Inferior parietal cortex (tissue), 1 donor: ENCODE results near the gene AMPH.
"Not testable (repeated sequence)": the region's sequence is repeated elsewhere in the genome, so short reads cannot be mapped to it uniquely, and the experiment has no call there.

Source experiments
- DNase-seq: peaks from one replicate; pipeline ENCODE4 v3.0.0-alpha.2; 2016; ENCODE audit errors: extremely low spot score

AMPH gene

GRCh38 chr7:38398725-38399321 lies 232.3 kb downstream of the AMPH start:
- DNase-seq = peak; percentile 52

- no peak for DNase-seq
Observed at GRCh38 chr7:38396852-38397251, 234.3 kb downstream of the AMPH start.

- DNase-seq = not testable (repeated sequence)
Observed at GRCh38 chr7:38395921-38396552, 235.1 kb downstream of the AMPH start.

GRCh38 chr7:38394660-38395059 lies 236.5 kb downstream of the AMPH start:
- DNase-seq = no peak

GRCh38 chr7:38393874-38394273 lies 237.3 kb downstream of the AMPH start:
- no peak for DNase-seq

- no peak for DNase-seq
Observed at GRCh38 chr7:38391751-38392150, 239.4 kb downstream of the AMPH start.

- no peak for DNase-seq
Observed at GRCh38 chr7:38385682-38386081, 245.5 kb downstream of the AMPH start.

- DNase-seq = no peak
Observed at GRCh38 chr7:38383281-38383680, 247.9 kb downstream of the AMPH start.

GRCh38 chr7:38382684-38383083 lies 248.5 kb downstream of the AMPH start:
- no peak for DNase-seq

GRCh38 chr7:38375453-38375852 lies 255.7 kb downstream of the AMPH start:
- no peak for DNase-seq

GRCh38 chr7:38374507-38374906 lies 256.7 kb downstream of the AMPH start:
- no peak for DNase-seq

GRCh38 chr7:38373155-38373554 lies 258.0 kb downstream of the AMPH start:
- DNase-seq = no peak

GRCh38 chr7:38372290-38372689 lies 258.9 kb downstream of the AMPH start:
- no peak for DNase-seq

GRCh38 chr7:38369816-38370493 lies 261.2 kb downstream of the AMPH start:
- peak; percentile 89 for DNase-seq

GRCh38 chr7:38368191-38368605 lies 263.0 kb downstream of the AMPH start:
- no peak for DNase-seq

GRCh38 chr7:38367301-38367890 lies 263.8 kb downstream of the AMPH start:
- DNase-seq = no peak

GRCh38 chr7:38363379-38363778 lies 267.8 kb downstream of the AMPH start:
- not testable (repeated sequence) for DNase-seq

GRCh38 chr7:38362611-38363237 lies 268.4 kb downstream of the AMPH start:
- not testable (repeated sequence) for DNase-seq

- no peak for DNase-seq
Observed at GRCh38 chr7:38360776-38361175, 270.4 kb downstream of the AMPH start.

- not testable (repeated sequence) for DNase-seq
Observed at GRCh38 chr7:38359071-38359601, 272.0 kb downstream of the AMPH start.

- DNase-seq = not testable (repeated sequence)
Observed at GRCh38 chr7:38358273-38358831, 272.8 kb downstream of the AMPH start.
